AG20443 (cell line): ENCODE results near the gene LIPC.
A peak's percentile ranks its signal among the peaks of the same experiment; 100 is the strongest.

Experiments used
- DNase-seq: peaks from one replicate; pipeline ENCODE4 v3.0.0; 2012; ENCODE audit warnings: low spot score, mixed read lengths

LIPC gene

GRCh38 chr15:58538225-58538727 lies 106.5 kb downstream of the LIPC start:
- DNase-seq: no peak

GRCh38 chr15:58538901-58539300 lies 107.1 kb downstream of the LIPC start:
- no peak for DNase-seq

- DNase-seq: no peak
Measured at GRCh38 chr15:58539548-58539947, 107.8 kb downstream of the LIPC start.

GRCh38 chr15:58541410-58542087 lies 109.8 kb downstream of the LIPC start:
- no peak for DNase-seq

GRCh38 chr15:58543664-58544335 lies 112.0 kb downstream of the LIPC start:
- no peak for DNase-seq

GRCh38 chr15:58544756-58545155 lies 113.0 kb downstream of the LIPC start:
- DNase-seq: no peak

GRCh38 chr15:58545307-58546065 lies 113.7 kb downstream of the LIPC start:
- DNase-seq: no peak

GRCh38 chr15:58546066-58546591 lies 114.3 kb downstream of the LIPC start:
- DNase-seq: no peak

GRCh38 chr15:58546635-58547627 lies 115.1 kb downstream of the LIPC start:
- DNase-seq: peak; percentile 86

GRCh38 chr15:58547628-58548307 lies 116.0 kb downstream of the LIPC start:
- DNase-seq: no peak

- no peak for DNase-seq
Measured at GRCh38 chr15:58548308-58549012, 116.7 kb downstream of the LIPC start.

- DNase-seq: no peak
Measured at GRCh38 chr15:58549013-58549784, 117.4 kb downstream of the LIPC start.

GRCh38 chr15:58549785-58550074 lies 117.9 kb downstream of the LIPC start:
- no peak for DNase-seq

GRCh38 chr15:58551084-58551763 lies 119.4 kb downstream of the LIPC start:
- DNase-seq: no peak

- DNase-seq: peak; percentile 75
Measured at GRCh38 chr15:58551764-58552504, 120.1 kb downstream of the LIPC start.

- DNase-seq: no peak
Measured at GRCh38 chr15:58552505-58553364, 120.9 kb downstream of the LIPC start.

- no peak for DNase-seq
Measured at GRCh38 chr15:58553365-58553918, 121.7 kb downstream of the LIPC start.
